WTC11 (cell line): ENCODE data around the gene MYL7. TPM values are rescaled to one million over a fixed set of nuclear protein-coding genes. Genes with fewer than 3 reads are reported as not detected.

Experiments
- ATAC-seq: fragments of 200-7000 bp; cut with Tn5 transposase; 2 replicates; pipeline ENCODE4 v1.10.0; 2021; ENCODE audit warnings: mild to moderate bottlenecking, moderate library complexity
- CTCF ChIA-PET: fragments of 300-600 bp; sonication (Branson Sonifier 250); formaldehyde crosslinking; loops from one replicate; lab custom pipeline; 2021; ENCODE audit warnings: antibody characterized with exemption; lab: Charles Lee
- POLR2A ChIA-PET: fragments of 350-600 bp; sonication (Branson Sonifier 250); formaldehyde crosslinking; loops from one replicate; lab custom pipeline; 2021; ENCODE audit warnings: antibody characterized with exemption; lab: Charles Lee
- DNase-seq: peaks from one replicate; pipeline ENCODE4 v3.0.0; 2021; ENCODE audit warnings: low spot score
- H3K27ac Mint-ChIP-seq: 2 replicates; pipeline ENCODE4 v1.8.0; 2021; ENCODE audit warnings: mixed read lengths
- H3K27me3 Mint-ChIP-seq: 2 replicates; pipeline ENCODE4 v1.8.0; 2021; ENCODE audit warnings: low read depth, mild to moderate bottlenecking, moderate library complexity, mixed read lengths
- H3K36me3 Mint-ChIP-seq: 2 replicates; pipeline ENCODE4 v1.8.0; 2021; ENCODE audit warnings: mixed read lengths
- H3K4me1 Mint-ChIP-seq: 2 replicates; pipeline ENCODE4 v1.8.0; 2022; ENCODE audit warnings: mixed read lengths
- H3K4me3 Mint-ChIP-seq: 2 replicates; pipeline ENCODE4 v1.8.0; 2021; ENCODE audit warnings: mild to moderate bottlenecking, moderate library complexity, mixed read lengths
- H3K9me3 Mint-ChIP-seq: 2 replicates; pipeline ENCODE4 v1.8.0; 2021; ENCODE audit warnings: mixed read lengths
- ATF2 ChIP-seq: sonication (generic); formaldehyde crosslinking; IDR thresholded peaks from 2 replicates; pipeline ENCODE4 v1.8.1; 2022; ENCODE audit warnings: low read depth, missing genetic modification reagents, borderline replicate concordance
- CREM ChIP-seq: sonication (generic); formaldehyde crosslinking; IDR thresholded peaks from 2 replicates; pipeline ENCODE4 v1.8.1; 2022; ENCODE audit warnings: mild to moderate bottlenecking, missing genetic modification reagents, moderate library complexity
- ELF4 ChIP-seq: sonication (generic); formaldehyde crosslinking; IDR thresholded peaks from 2 replicates; pipeline ENCODE4 v1.8.1; 2022; ENCODE audit warnings: low read depth, mild to moderate bottlenecking, moderate library complexity, missing genetic modification reagents
- FOXP4 ChIP-seq: sonication (generic); formaldehyde crosslinking; IDR thresholded peaks from 2 replicates; pipeline ENCODE4 v1.8.0; 2022; ENCODE audit warnings: mild to moderate bottlenecking, missing genetic modification reagents
- PRRX2 ChIP-seq: fragments of 250-450 bp; sonication (Bioruptor Pico); IDR thresholded peaks from 2 replicates; pipeline ENCODE4 v1.8.0; 2021; ENCODE audit warnings: mild to moderate bottlenecking
- TEAD1 ChIP-seq: sonication (generic); formaldehyde crosslinking; IDR thresholded peaks from 2 replicates; pipeline ENCODE4 v1.8.0; 2022; ENCODE audit warnings: mild to moderate bottlenecking, missing genetic modification reagents
- TEAD4 ChIP-seq: sonication (generic); formaldehyde crosslinking; IDR thresholded peaks from 2 replicates; pipeline ENCODE4 v1.8.0; 2022; ENCODE audit warnings: mild to moderate bottlenecking, missing genetic modification reagents
- ZBTB21 ChIP-seq: sonication (generic); formaldehyde crosslinking; IDR thresholded peaks from 2 replicates; pipeline ENCODE4 v1.8.1; 2023; ENCODE audit warnings: mild to moderate bottlenecking, missing genetic modification reagents, borderline replicate concordance
- ZNF121 ChIP-seq: sonication (generic); formaldehyde crosslinking; IDR thresholded peaks from 2 replicates; pipeline ENCODE4 v1.8.0; 2023; ENCODE audit warnings: missing genetic modification reagents
- ZNF219 ChIP-seq: sonication (generic); formaldehyde crosslinking; IDR thresholded peaks from 2 replicates; pipeline ENCODE4 v1.8.0; 2023; ENCODE audit warnings: missing genetic modification reagents, mild to moderate bottlenecking, borderline replicate concordance
- ZNF281 ChIP-seq: sonication (generic); formaldehyde crosslinking; IDR thresholded peaks from 2 replicates; pipeline ENCODE4 v1.8.0; 2023; ENCODE audit warnings: mild to moderate bottlenecking, missing genetic modification reagents
- ZNF425 ChIP-seq: fragments of 250-450 bp; sonication (Bioruptor Pico); conservative IDR thresholded peaks from 2 replicates; pipeline ENCODE4 v1.9.0; 2021; ENCODE audit warnings: mild to moderate bottlenecking
- total RNA-seq: library from RNA; stranded (reverse); gene quantifications from 3 replicates; pipeline ENCODE4 v1.2.3, GENCODE V29; 2021
- TF ChIP-seq, protein P1 (sequence below): sonication (generic); formaldehyde crosslinking; IDR thresholded peaks from 2 replicates; pipeline ENCODE4 v1.8.1; 2023; ENCODE audit warnings: mild to moderate bottlenecking, moderate library complexity, missing genetic modification reagents

MYL7 gene
- total RNA-seq, 1 experiment from 2014 or later = 0.90 TPM

GRCh38 chr7:44117801-44118429 lies 23.2 kb downstream of the MYL7 start:
- peaks cover 53% of the 10 kb centered on the region for H3K36me3 Mint-ChIP-seq
- TF ChIP-seq PRRX2 (CRISPR knock-in tag) (no peak), ZBTB21 (CRISPR knock-in tag) (no peak), ATF2 (CRISPR knock-in tag) (no peak), FOXP4 (CRISPR knock-in tag) (no peak), CREM (CRISPR knock-in tag) (no peak), ELF4 (CRISPR knock-in tag) (no peak), ZNF121 (CRISPR knock-in tag) (no peak), ZNF281 (CRISPR knock-in tag) (no peak), TEAD4 (CRISPR knock-in tag) (no peak), ZNF425 (no peak), TEAD1 (CRISPR knock-in tag) (no peak), ZNF219 (CRISPR knock-in tag) (no peak)
- TF ChIP-seq, protein P1, sequence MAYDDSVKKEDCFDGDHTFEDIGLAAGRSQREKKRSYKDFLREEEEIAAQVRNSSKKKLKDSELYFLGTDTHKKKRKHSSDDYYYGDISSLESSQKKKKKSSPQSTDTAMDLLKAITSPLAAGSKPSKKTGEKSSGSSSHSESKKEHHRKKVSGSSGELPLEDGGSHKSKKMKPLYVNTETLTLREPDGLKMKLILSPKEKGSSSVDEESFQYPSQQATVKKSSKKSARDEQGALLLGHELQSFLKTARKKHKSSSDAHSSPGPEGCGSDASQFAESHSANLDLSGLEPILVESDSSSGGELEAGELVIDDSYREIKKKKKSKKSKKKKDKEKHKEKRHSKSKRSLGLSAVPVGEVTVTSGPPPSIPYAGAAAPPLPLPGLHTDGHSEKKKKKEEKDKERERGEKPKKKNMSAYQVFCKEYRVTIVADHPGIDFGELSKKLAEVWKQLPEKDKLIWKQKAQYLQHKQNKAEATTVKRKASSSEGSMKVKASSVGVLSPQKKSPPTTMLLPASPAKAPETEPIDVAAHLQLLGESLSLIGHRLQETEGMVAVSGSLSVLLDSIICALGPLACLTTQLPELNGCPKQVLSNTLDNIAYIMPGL = no peak
- TF ChIP-seq, all 79 proteins: peak for 0
- Mint-ChIP-seq H3K9me3 (no peaks in the 10 kb centered on the region), H3K27ac (no peak overlapping the region; the same call in 1 of the 2 replicates), H3K4me1 (peaks cover 10% of the 10 kb centered on the region), H3K27me3 (no peaks in the 10 kb centered on the region), H3K4me3 (no peak overlapping the region)
- CTCF ChIA-PET = no interaction called here
- DNase-seq (no peak), ATAC-seq (no peak)
- POLR2A ChIA-PET = no interaction called here
